ENCODE results near the gene SLC39A9. TPM values are rescaled to one million over a fixed set of nuclear protein-coding genes. Genes with fewer than 3 reads are reported as not detected.

Gene SLC39A9
- total RNA-seq, 4 donors from 2014 or later: 37.6 to 46.3 (median 42.3) TPM

DNA sequence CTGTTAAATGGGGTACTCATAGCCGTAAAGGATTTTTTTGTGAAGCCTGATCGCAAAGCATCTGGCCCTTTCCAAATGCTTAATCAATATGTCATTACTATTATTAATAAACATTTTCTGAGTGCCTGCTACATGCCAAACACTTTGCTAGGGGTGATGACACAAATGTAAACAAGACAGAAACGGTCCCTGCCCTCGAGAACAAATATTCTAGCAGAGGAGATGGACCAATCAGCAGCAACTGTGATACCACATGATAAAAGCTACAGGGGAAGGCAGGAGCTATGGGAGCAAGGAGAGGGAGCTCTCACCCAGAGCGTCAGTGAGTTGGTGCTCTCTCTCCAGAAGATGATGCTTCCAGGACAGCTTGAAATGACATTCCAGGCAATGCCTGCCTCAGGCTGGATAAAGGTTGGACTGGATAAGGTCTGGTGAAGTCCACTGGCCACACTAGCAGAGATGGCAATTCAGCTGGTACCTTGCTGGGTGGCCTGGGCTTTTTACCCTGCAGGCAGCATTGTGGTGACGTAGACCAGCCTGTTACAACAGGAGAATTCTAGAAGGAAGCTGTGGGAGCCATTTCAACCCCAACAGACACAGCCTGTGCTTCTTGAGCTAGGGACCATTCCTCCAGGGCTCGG is 41.5 kb upstream of the SLC39A9 start:
- intact Hi-C loops (cut with DNase I): no loop called here
- H3K4me1 ChIP-seq: peaks cover 6 to 19% (median 15%) of the 10 kb centered on the region in 4 donors
- no peaks in the 10 kb centered on the region for H3K27me3 ChIP-seq
- no peak overlapping the region for H3K4me3 ChIP-seq
- no peaks in the 10 kb centered on the region for H3K9me3 ChIP-seq
- 74% methylated on average over 6 of the region's 7 CpGs for WGBS
- peaks cover 0 to 6% (median 0%) of the 10 kb centered on the region in 4 donors for H3K36me3 ChIP-seq
- TF ChIP-seq POLR2AphosphoS5 (IDR thresholded peaks at IDR 0.05) (no peak), CTCF (IDR thresholded peaks at IDR 0.05) (no peak), EP300 (IDR thresholded peaks at IDR 0.05) (no peak), POLR2A (IDR thresholded peaks at IDR 0.05; ENCODE audit: low read depth) (no peak)
- no peak for DNase-seq (ENCODE audit: extremely low spot score)
- no peak overlapping the region for H3K27ac ChIP-seq (replicated peaks in 1 of 4)

DNA sequence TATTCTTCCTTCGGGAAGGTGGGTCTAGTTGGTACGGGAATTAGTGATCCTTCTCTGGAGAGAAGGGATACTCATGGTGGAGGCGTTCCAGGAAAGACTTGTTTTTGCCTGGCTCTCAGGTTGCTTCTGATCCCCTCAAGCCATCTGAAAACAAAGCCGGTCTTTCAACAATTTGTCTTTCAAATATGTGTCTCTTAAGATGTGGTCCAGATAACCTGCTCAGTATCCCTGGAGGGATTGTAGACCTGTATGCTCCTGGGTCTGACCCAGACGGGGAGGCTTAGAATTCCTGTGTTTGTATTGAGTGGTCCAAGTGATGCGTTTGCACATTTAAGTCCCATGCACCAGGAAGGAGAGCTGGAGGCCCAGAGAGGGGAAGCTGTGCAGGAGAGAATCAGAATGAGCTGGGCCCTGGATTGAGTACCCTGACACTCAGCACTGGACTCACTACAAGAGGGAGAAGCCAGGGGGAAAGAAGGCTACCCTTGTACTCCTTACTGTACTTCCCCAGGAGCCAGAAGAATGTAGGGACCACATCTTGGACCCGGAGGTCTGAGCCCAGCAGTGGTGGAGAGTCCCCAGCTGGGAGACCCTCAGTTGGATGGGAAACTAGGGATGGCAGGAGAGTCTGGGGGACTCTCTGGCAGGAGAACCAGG is 40.8 kb upstream of the SLC39A9 start:
- no peak for DNase-seq (ENCODE audit: extremely low spot score)
- WGBS: 94% methylated on average over 7 of the region's 7 CpGs

DNA sequence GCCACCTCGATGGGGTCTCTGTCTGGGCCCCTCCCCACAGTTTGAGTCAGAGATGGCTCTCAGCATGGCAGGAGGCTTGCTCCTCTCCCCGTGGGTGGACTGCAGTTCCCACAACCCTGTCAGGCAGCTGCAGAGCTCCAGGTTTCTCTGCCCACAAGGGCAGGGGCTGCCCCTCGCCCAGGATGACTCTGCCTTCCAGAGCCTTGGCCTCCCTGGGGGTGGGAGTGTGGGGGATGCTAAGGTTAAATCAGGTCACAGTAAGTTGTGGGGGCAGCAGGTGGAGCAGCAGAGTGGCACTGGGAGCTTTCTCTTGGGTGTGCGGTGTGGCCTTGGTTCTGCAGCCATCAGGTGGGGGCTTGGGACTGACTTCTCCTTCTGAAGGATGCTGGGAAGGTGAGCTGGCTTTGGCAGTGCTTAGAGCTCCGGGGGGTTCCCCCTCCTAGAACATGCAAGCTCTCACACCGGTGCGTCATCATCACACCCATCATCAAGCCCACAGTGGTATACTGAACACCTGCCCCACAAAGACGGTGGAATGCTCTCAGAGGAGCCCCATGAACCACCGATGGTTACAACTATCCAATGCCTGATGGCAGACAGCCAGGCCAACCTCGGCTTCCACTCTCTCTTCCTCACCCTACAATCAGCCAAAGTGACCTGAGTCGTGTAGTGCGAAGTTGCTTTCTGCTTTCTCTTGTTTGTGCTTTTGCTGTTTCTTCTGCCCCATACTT is 40.1 kb upstream of the SLC39A9 start:
- no peak overlapping the region for H3K4me3 ChIP-seq
- no peaks in the 10 kb centered on the region for H3K9me3 ChIP-seq
- TF ChIP-seq CTCF (IDR thresholded peaks at IDR 0.05): no peak
- no peak for TF ChIP-seq POLR2AphosphoS5 (IDR thresholded peaks at IDR 0.05)
- TF ChIP-seq EP300 (IDR thresholded peaks at IDR 0.05): no peak
- no peak for TF ChIP-seq POLR2A (IDR thresholded peaks at IDR 0.05; ENCODE audit: low read depth)
- H3K36me3 ChIP-seq: no peaks in the 10 kb centered on the region
- intact Hi-C loops (cut with DNase I): no loop called here
- no peaks in the 10 kb centered on the region for H3K27me3 ChIP-seq
- H3K4me1 ChIP-seq: peaks cover 6 to 19% (median 17%) of the 10 kb centered on the region in 4 donors
- 79% methylated on average over 8 of the region's 12 CpGs for WGBS
- no peak for DNase-seq (ENCODE audit: extremely low spot score)
- no peak overlapping the region for H3K27ac ChIP-seq (replicated peaks in 1 of 4)

More for the DNA sequence above, 40.8 kb upstream of the SLC39A9 start:
- Histone ChIP-seq H3K4me3 (no peak overlapping the region), H3K9me3 (no peaks in the 10 kb centered on the region), H3K27ac (replicated peaks in 1 of 4) (no peak overlapping the region), H3K4me1 (peaks cover 6 to 19% (median 15%) of the 10 kb centered on the region in 4 donors), H3K27me3 (no peaks in the 10 kb centered on the region), H3K36me3 (no peaks in the 10 kb centered on the region)
- TF ChIP-seq CTCF (IDR thresholded peaks at IDR 0.05): no peak
- TF ChIP-seq POLR2A (IDR thresholded peaks at IDR 0.05; ENCODE audit: low read depth): no peak
- no peak for TF ChIP-seq POLR2AphosphoS5 (IDR thresholded peaks at IDR 0.05)
- intact Hi-C loops (cut with DNase I): no loop called here

DNA sequence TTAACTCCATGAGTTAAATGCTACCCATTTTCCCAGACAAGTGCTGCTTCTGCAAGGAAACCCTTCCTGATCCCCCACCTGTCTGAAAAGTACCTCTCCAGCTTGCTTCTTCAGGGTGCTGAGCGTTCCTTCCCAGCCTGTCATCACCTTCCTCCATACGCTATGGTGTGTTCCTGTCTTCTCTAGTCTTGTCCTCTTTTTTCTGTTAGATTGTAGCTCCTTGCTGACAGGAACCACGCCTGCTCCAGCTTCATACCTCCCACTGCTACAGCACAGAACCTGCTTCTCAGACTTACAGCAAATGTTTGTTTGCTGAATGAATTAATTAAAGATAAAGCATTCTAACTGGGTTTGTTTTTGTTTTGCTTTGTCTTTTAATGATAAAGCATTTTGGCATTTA is 39.5 kb upstream of the SLC39A9 start:
- Histone ChIP-seq H3K27me3 (no peaks in the 10 kb centered on the region), H3K4me3 (no peak overlapping the region), H3K27ac (replicated peaks in 1 of 4) (no peak overlapping the region), H3K9me3 (no peaks in the 10 kb centered on the region), H3K36me3 (no peaks in the 10 kb centered on the region), H3K4me1 (peaks cover 6 to 23% (median 17%) of the 10 kb centered on the region in 4 donors)
- intact Hi-C loops (cut with DNase I): no loop called here
- no peak for TF ChIP-seq POLR2A (IDR thresholded peaks at IDR 0.05; ENCODE audit: low read depth)
- no peak for TF ChIP-seq EP300 (IDR thresholded peaks at IDR 0.05)
- no peak for TF ChIP-seq CTCF (IDR thresholded peaks at IDR 0.05)
- TF ChIP-seq POLR2AphosphoS5 (IDR thresholded peaks at IDR 0.05): no peak
- no peak for DNase-seq (ENCODE audit: extremely low spot score)
- WGBS: 88% methylated on average over 3 of the region's 3 CpGs
